ENCODE measurements around the gene CYSLTR2. TPM values are rescaled to one million over a fixed set of nuclear protein-coding genes. Genes with fewer than 3 reads are reported as not detected.

CYSLTR2 gene
- polyA plus RNA-seq, 1 donor from 2014 or later, result 0.19 TPM

DNA sequence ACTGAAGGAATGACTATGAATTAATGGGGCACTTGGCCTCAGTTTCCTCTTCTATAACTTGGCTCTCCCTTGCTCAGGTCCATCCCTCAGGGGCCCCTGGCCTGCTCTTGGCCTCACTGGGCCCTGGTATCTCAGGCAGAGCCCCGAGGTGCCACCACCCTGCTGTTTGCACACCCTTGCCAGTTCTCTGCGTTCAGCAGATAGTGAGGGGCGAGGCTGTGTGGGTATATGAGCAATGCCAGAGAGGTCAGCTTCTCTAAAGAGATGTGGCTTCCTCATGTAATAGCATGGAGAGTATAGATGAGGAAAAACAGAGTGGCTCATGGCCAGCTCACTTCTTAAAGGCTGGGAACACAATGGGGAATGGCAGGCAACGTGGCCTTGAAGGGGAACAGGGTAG lies 76.1 kb downstream of the CYSLTR2 start:
- Histone ChIP-seq H3K9me3 (ENCODE audit: low read length) (no peaks in the 10 kb centered on the region), H3K4me3 (ENCODE audit: low read length) (no peak overlapping the region), H3K36me3 (ENCODE audit: insufficient read depth, low read length) (no peaks in the 10 kb centered on the region), H3K79me2 (replicated peaks; ENCODE audit: insufficient read depth, low read length) (no peaks in the 10 kb centered on the region), H2AFZ (ENCODE audit: low read depth, low read length) (no peak overlapping the region), H3K9ac (ENCODE audit: low read length) (no peak overlapping the region), H4K20me1 (ENCODE audit: insufficient read depth) (no peaks in the 10 kb centered on the region), H3K9me2 (ENCODE audit: insufficient read depth, low read length) (no peaks in the 10 kb centered on the region), H3K27me3 (ENCODE audit: insufficient read depth, low read depth, low read length) (no peaks in the 10 kb centered on the region), H3F3A (ENCODE audit: insufficient read depth, low read length, poor library complexity, severe bottlenecking) (no peaks in the 10 kb centered on the region), H3K4me2 (ENCODE audit: low read length) (no peak overlapping the region), H3K27ac (ENCODE audit: low read length) (no peak overlapping the region)
- TF ChIP-seq EZH2 (IDR thresholded peaks at IDR 0.05; ENCODE audit: borderline replicate concordance, insufficient read depth, low read length, poor library complexity, severe bottlenecking) (no peak), RAD21 (conservative IDR thresholded peaks at IDR 0.05) (no peak), POLR2AphosphoS5 (IDR thresholded peaks at IDR 0.05) (no peak), CTCF (IDR thresholded peaks at IDR 0.05; ENCODE audit: poor library complexity, severe bottlenecking) (no peak), TAF1 (IDR thresholded peaks at IDR 0.05; ENCODE audit: low read depth) (no peak), EP300 (conservative IDR thresholded peaks at IDR 0.05; ENCODE audit: poor library complexity, severe bottlenecking) (no peak), SMC3 (conservative IDR thresholded peaks at IDR 0.05; ENCODE audit: poor library complexity) (no peak), MXI1 (conservative IDR thresholded peaks at IDR 0.05; ENCODE audit: poor library complexity, severe bottlenecking) (no peak)
- TF ChIP-seq, protein P1, sequence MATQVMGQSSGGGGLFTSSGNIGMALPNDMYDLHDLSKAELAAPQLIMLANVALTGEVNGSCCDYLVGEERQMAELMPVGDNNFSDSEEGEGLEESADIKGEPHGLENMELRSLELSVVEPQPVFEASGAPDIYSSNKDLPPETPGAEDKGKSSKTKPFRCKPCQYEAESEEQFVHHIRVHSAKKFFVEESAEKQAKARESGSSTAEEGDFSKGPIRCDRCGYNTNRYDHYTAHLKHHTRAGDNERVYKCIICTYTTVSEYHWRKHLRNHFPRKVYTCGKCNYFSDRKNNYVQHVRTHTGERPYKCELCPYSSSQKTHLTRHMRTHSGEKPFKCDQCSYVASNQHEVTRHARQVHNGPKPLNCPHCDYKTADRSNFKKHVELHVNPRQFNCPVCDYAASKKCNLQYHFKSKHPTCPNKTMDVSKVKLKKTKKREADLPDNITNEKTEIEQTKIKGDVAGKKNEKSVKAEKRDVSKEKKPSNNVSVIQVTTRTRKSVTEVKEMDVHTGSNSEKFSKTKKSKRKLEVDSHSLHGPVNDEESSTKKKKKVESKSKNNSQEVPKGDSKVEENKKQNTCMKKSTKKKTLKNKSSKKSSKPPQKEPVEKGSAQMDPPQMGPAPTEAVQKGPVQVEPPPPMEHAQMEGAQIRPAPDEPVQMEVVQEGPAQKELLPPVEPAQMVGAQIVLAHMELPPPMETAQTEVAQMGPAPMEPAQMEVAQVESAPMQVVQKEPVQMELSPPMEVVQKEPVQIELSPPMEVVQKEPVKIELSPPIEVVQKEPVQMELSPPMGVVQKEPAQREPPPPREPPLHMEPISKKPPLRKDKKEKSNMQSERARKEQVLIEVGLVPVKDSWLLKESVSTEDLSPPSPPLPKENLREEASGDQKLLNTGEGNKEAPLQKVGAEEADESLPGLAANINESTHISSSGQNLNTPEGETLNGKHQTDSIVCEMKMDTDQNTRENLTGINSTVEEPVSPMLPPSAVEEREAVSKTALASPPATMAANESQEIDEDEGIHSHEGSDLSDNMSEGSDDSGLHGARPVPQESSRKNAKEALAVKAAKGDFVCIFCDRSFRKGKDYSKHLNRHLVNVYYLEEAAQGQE (IDR thresholded peaks at IDR 0.05; ENCODE audit: borderline replicate concordance), result no peak

DNA sequence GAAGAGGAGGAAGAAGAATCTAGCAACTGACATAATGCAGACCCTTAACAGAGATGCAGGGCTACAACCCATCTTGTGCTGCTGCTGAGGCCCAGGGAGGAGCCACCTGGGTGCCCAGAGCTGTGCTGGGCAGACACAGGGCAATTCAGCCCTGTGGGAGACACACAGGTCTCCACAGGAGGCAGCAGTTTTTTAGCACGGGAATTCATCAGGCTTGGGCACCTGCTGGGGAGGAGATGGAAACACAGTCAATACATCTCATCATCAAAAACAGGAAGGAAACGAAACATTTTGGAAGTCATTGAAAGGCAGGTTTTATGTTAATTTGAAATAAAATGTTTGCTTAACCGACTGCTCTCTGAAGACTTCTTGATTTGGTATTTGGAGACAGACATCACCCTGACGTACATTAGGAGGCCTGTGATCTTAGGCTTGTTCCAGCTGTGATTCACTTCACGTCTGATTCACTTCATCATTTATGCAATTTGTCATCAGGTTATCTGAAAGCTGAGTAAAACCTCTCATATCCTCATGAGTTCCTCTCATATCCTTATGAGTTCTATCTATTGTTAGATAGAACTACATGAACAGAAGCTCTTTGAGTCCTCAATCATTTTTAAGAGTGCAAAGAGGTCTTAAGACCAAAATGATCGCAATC lies 77.4 kb downstream of the CYSLTR2 start:
- Histone ChIP-seq H3K4me2 (ENCODE audit: low read length) (no peak overlapping the region), H3K27ac (ENCODE audit: low read length) (no peak overlapping the region), H3K9me3 (ENCODE audit: low read length) (no peaks in the 10 kb centered on the region), H4K20me1 (ENCODE audit: insufficient read depth) (no peaks in the 10 kb centered on the region), H3F3A (ENCODE audit: insufficient read depth, low read length, poor library complexity, severe bottlenecking) (no peaks in the 10 kb centered on the region), H3K9me2 (ENCODE audit: insufficient read depth, low read length) (no peaks in the 10 kb centered on the region), H3K9ac (ENCODE audit: low read length) (no peak overlapping the region), H3K36me3 (ENCODE audit: insufficient read depth, low read length) (no peaks in the 10 kb centered on the region), H3K4me3 (ENCODE audit: low read length) (no peak overlapping the region), H3K79me2 (replicated peaks; ENCODE audit: insufficient read depth, low read length) (no peaks in the 10 kb centered on the region), H2AFZ (ENCODE audit: low read depth, low read length) (no peak overlapping the region), H3K27me3 (ENCODE audit: insufficient read depth, low read depth, low read length) (no peaks in the 10 kb centered on the region)
- TF ChIP-seq EP300 (conservative IDR thresholded peaks at IDR 0.05; ENCODE audit: poor library complexity, severe bottlenecking) (no peak), RAD21 (conservative IDR thresholded peaks at IDR 0.05) (no peak), TAF1 (IDR thresholded peaks at IDR 0.05; ENCODE audit: low read depth) (no peak)

Data from neural cell (in vitro differentiated cells).